Epithelial cell of esophagus (primary cell): ENCODE results near the gene CLBA1.

Experiments used
- DNase-seq: peaks from one replicate; pipeline ENCODE4 v3.0.0; 2010; ENCODE audit warnings: low read depth
- H3K4me3 ChIP-seq: 2 replicates; pipeline ENCODE4 v1.5.1; 2011; ENCODE audit warnings: mild to moderate bottlenecking, low read length, control low read depth
- CTCF ChIP-seq: IDR thresholded peaks from 2 replicates; pipeline ENCODE4 v1.5.1; 2011; ENCODE audit warnings: low read depth, mild to moderate bottlenecking, low read length, control low read depth, inconsistent platforms; ENCODE audit not compliant: insufficient read depth; ENCODE audit errors: missing control alignments

The CLBA1 gene

GRCh38 chr14:104985675-104986486, at the start of gene CLBA1:
Gene CLBA1, plus strand, starts transcription at chr14:104985788. Its CDS starts 644 bp downstream, at chr14:104986432.
- peak within 1 kb of the TSS; percentile 65 for H3K4me3 ChIP-seq
- TF ChIP-seq CTCF: no peak
- DNase-seq: peak; percentile 93

GRCh38 chr14:104935955-104936354, 49.6 kb upstream of the CLBA1 start:
- DNase-seq: peak; percentile 46
- TF ChIP-seq CTCF: no peak
- no peak overlapping the region for H3K4me3 ChIP-seq

- no peak for TF ChIP-seq CTCF
- peak; percentile 17 for DNase-seq
- H3K4me3 ChIP-seq: no peak overlapping the region
Observed at GRCh38 chr14:104936361-104937155, 49.0 kb upstream of the CLBA1 start.

GRCh38 chr14:104937161-104937560, 48.4 kb upstream of the CLBA1 start:
- no peak overlapping the region for H3K4me3 ChIP-seq
- no peak for TF ChIP-seq CTCF
- DNase-seq: no peak

- TF ChIP-seq CTCF: no peak
- H3K4me3 ChIP-seq: no peak overlapping the region
- DNase-seq: no peak
Observed at GRCh38 chr14:104937694-104938365, 47.8 kb upstream of the CLBA1 start.

- H3K4me3 ChIP-seq: no peak overlapping the region
- TF ChIP-seq CTCF: no peak
- DNase-seq: no peak
Observed at GRCh38 chr14:104938436-104938835, 47.2 kb upstream of the CLBA1 start.
